Measurements from ENCODE around the gene LGR6.
"Not testable (repeated sequence)": the region's sequence is repeated elsewhere in the genome, so short reads cannot be mapped to it uniquely, and the experiment has no call there.

Gene LGR6, protein sequence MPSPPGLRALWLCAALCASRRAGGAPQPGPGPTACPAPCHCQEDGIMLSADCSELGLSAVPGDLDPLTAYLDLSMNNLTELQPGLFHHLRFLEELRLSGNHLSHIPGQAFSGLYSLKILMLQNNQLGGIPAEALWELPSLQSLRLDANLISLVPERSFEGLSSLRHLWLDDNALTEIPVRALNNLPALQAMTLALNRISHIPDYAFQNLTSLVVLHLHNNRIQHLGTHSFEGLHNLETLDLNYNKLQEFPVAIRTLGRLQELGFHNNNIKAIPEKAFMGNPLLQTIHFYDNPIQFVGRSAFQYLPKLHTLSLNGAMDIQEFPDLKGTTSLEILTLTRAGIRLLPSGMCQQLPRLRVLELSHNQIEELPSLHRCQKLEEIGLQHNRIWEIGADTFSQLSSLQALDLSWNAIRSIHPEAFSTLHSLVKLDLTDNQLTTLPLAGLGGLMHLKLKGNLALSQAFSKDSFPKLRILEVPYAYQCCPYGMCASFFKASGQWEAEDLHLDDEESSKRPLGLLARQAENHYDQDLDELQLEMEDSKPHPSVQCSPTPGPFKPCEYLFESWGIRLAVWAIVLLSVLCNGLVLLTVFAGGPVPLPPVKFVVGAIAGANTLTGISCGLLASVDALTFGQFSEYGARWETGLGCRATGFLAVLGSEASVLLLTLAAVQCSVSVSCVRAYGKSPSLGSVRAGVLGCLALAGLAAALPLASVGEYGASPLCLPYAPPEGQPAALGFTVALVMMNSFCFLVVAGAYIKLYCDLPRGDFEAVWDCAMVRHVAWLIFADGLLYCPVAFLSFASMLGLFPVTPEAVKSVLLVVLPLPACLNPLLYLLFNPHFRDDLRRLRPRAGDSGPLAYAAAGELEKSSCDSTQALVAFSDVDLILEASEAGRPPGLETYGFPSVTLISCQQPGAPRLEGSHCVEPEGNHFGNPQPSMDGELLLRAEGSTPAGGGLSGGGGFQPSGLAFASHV

GRCh38 chr1:202193614-202194327 is at the start of gene LGR6:
TSS of gene LGR6 (plus strand) at chr1:202193799. CDS start at chr1:202193990, 191 bp downstream.
- DNase-seq (ENCODE audit: low read depth, low spot score): no peak

- peak; percentile 44 for DNase-seq (ENCODE audit: low read depth, low spot score)
Observed at GRCh38 chr1:202144402-202145067, 49.1 kb upstream of the LGR6 start, which contains the start of gene ARL8A. TSS of gene ARL8A (minus strand) at chr1:202144737. CDS start at chr1:202144572, 165 bp downstream.

- DNase-seq (ENCODE audit: low read depth, low spot score): no peak
Observed at GRCh38 chr1:202145068-202145743, 48.4 kb upstream of the LGR6 start.

GRCh38 chr1:202145744-202146140 is 47.9 kb upstream of the LGR6 start:
- not testable (repeated sequence) for DNase-seq (ENCODE audit: low read depth, low spot score)

DNA sequence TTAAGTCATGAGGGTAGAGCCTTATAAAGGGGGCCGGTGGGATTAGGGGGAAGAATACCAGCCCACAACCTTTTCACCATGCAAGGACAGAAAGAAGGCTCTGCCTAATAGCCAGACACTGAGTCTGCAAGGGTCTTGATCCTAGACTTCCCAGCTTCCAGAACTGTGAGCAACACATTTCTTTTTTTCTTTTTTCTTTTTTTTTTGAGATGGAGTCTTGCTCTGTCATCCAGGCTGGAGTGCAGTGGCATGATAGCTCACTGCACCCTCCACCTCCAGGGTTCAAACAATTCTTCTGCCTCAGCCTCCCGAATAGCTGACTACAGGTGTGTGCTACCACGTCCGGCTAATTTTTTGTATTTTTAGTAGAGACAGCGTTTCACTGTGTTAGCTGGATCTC is 47.3 kb upstream of the LGR6 start:
- DNase-seq (ENCODE audit: low read depth, low spot score): no peak

DNA sequence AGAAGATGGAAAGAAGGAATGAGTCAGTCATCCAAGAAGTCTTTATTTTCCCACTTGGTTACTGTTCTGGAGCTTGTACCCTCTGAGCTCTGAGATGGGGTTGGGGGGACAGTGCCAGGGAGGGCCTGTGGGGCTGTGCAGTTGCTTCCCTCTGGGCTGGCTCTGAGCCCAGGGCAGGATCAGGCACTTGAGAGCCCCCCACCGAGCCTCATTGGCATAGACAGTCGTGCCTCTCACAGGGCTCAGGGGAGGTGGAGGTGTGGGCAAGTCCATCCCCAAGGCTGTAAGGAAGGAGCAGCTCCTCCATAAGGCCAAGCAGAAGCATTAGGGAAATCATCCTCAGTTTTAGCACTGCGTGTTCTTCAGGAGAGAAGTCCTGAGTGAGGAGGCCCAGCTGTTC is 46.6 kb upstream of the LGR6 start:
- DNase-seq (ENCODE audit: low read depth, low spot score): no peak

DNA sequence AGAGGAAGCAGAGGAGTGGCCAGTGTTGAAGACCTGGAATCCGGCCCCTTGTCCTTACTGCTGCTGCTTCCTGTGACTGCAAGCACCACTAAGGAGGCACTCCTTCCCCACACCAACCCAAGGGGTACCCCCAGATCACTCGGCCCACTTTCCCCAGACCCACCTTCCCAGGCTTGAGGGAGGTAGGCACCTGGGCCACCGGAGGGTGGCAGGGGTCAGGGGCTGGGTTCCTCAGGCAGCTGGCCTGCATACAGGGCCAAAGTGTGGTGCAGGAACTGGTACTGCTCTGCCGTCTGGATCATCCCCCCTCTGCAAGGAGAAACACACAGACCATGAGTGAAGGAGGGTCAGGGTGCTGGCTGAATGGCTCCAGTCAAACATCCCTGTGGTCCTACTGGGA is 45.2 kb upstream of the LGR6 start:
- no peak for DNase-seq (ENCODE audit: low read depth, low spot score)

GRCh38 chr1:202149566-202149965 is 44.0 kb upstream of the LGR6 start:
- no peak for DNase-seq (ENCODE audit: low read depth, low spot score)

GRCh38 chr1:202150187-202150586 is 43.4 kb upstream of the LGR6 start:
- DNase-seq (ENCODE audit: low read depth, low spot score): no peak

DNA sequence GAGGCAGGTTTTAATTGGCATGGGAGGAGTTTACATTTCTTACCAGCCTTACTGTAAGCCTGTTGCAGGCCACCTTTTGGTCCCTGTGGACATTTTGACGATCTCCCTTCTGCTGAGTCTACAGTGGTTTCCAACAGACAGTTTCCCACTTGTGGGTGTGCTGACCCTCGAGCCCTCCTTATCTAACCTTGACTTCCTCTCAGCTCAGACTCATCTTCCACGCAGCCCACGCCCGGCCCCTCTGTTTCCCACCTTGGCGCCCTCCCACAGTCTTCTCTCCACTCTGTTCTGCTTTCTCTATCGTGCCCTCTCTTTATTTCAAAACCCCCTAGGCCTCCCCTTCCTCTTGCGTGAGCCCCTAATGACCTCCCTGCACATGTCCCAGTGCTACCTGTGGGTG is 43.0 kb upstream of the LGR6 start:
- no peak for DNase-seq (ENCODE audit: low read depth, low spot score)

GRCh38 chr1:202151045-202151444 is 42.6 kb upstream of the LGR6 start:
- DNase-seq (ENCODE audit: low read depth, low spot score): no peak

- no peak for DNase-seq (ENCODE audit: low read depth, low spot score)
Observed at GRCh38 chr1:202152399-202152798, 41.2 kb upstream of the LGR6 start.

GRCh38 chr1:202153284-202153683 is 40.3 kb upstream of the LGR6 start:
- no peak for DNase-seq (ENCODE audit: low read depth, low spot score)

GRCh38 chr1:202154148-202154765 is 39.3 kb upstream of the LGR6 start:
- DNase-seq (ENCODE audit: low read depth, low spot score): no peak

DNA sequence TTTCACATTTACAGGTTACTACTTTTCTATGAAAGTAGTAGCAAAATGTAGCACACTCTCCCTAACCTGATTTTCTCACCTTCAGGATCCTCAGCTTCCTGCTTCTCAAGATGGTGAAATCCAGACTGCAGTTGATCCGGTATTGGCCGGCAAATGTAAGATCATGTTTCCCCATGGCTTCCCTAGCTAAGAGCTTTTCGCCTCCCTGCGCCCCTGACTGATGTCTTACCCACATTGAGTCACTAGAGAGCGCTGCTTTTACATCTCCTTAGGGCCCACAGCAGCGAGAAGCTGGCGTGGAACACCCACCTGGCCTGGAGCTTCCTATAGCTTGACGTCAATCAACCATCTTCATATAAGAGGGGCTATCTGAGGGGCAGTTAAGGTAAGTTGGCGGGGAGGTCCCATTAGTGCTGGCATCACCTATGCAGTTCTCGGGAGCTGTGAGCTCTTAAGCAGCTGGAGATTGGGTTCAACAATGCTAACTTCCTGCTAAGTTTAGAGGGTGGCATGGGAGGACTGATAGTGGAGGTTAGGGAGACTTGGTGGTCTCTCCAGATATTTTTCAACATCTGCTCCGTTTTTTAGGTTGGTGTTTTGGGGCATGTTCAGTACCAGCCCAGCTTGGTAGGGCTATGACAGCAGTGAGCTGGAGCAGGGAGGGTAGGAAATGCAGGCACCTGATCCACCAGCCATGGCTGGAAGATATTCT is 38.7 kb upstream of the LGR6 start:
- no peak for DNase-seq (ENCODE audit: low read depth, low spot score)

GRCh38 chr1:202155478-202156021 is 38.0 kb upstream of the LGR6 start:
- DNase-seq (ENCODE audit: low read depth, low spot score): no peak

GRCh38 chr1:202156590-202156989 is 37.0 kb upstream of the LGR6 start:
- no peak for DNase-seq (ENCODE audit: low read depth, low spot score)

GRCh38 chr1:202157945-202158344 is 35.7 kb upstream of the LGR6 start:
- DNase-seq (ENCODE audit: low read depth, low spot score): no peak

GRCh38 chr1:202158810-202159533 is 34.6 kb upstream of the LGR6 start:
- DNase-seq (ENCODE audit: low read depth, low spot score): no peak
